ENCODE measurements around the gene S100A11. TPM values are rescaled to one million over a fixed set of nuclear protein-coding genes. Genes with fewer than 3 reads are reported as not detected.
A peak's percentile ranks its signal among the peaks of the same experiment; 100 is the strongest.

S100A11 gene
- total and polyA plus RNA-seq, 9 of the 15 experiments (the other 6 are each of a cell fraction or from before 2014, with no cell fraction given): 131 to 808 (median 235) TPM

- TF ChIP-seq TCF3 (CRISPR knock-in tag; IDR thresholded peaks at IDR 0.05) (no peak; the same call in 1 of the 2 replicates), CHD2 (IDR thresholded peaks at IDR 0.05; ENCODE audit: low read depth, low read length) (no peak), ZNF146 (CRISPR knock-in tag; IDR thresholded peaks at IDR 0.05; ENCODE audit: unreplicated experiment) (no peak), CBX3 (IDR thresholded peaks at IDR 0.05; ENCODE audit: borderline replicate concordance in 1 of 2, low read length in 2 of 2) (no peak), NFE2 (IDR thresholded peaks at IDR 0.05; ENCODE audit: low read depth) (no peak), SRSF7 (optimal IDR thresholded peaks at IDR 0.05; ENCODE audit: low read depth, low read length) (no peak), SNAPC5 (CRISPR knock-in tag; IDR thresholded peaks at IDR 0.05) (no peak), DPF2 (IDR thresholded peaks at IDR 0.05) (peak; percentile 83), IRF9 (tag; IDR thresholded peaks at IDR 0.05) (no peak; the same call in 1 of the 2 replicates), ZNF511 (CRISPR knock-in tag; IDR thresholded peaks at IDR 0.05) (no peak), NFIC (IDR thresholded peaks at IDR 0.05) (0 out of 2 replicates have a peak, but pooled peaks have one; percentile 4), SAP30 (IDR thresholded peaks at IDR 0.05; ENCODE audit: borderline replicate concordance, insufficient read depth, low read depth, low read length, poor library complexity, severe bottlenecking) (peak; percentile 52), NR0B1 (IDR thresholded peaks at IDR 0.05; ENCODE audit: partially characterized antibody) (no peak), EZH2 (IDR thresholded peaks at IDR 0.05; ENCODE audit: borderline replicate concordance, low read depth, low read length) (no peak), RHOXF2B (CRISPR knock-in tag; conservative IDR thresholded peaks at IDR 0.05) (no peak), ZNF217 (CRISPR knock-in tag; IDR thresholded peaks at IDR 0.05) (no peak), MTF1 (CRISPR knock-in tag; IDR thresholded peaks at IDR 0.05; ENCODE audit: borderline replicate concordance) (no peak), HDGF (IDR thresholded peaks at IDR 0.05) (no peak), POLR2A (conservative IDR thresholded peaks at IDR 0.05) (peak; percentile 67), MXD1 (CRISPR knock-in tag; IDR thresholded peaks at IDR 0.05; ENCODE audit: borderline replicate concordance, poor library complexity, severe bottlenecking) (no peak), SIN3B (IDR thresholded peaks at IDR 0.05; ENCODE audit: low read depth) (no peak), SMARCA4 (IDR thresholded peaks at IDR 0.05) (peak; percentile 69; the same call in 1 of the 2 replicates), MCM2 (IDR thresholded peaks at IDR 0.05; ENCODE audit: low read depth) (no peak), TAF9B (IDR thresholded peaks at IDR 0.05; ENCODE audit: partially characterized antibody) (peak; percentile 69), SLC30A9 (CRISPR knock-in tag; IDR thresholded peaks at IDR 0.05) (no peak), MBD2 (IDR thresholded peaks at IDR 0.05; ENCODE audit: borderline replicate concordance, low read depth) (no peak), THRAP3 (IDR thresholded peaks at IDR 0.05; ENCODE audit: borderline replicate concordance) (no peak), ZNF778 (CRISPR knock-in tag; IDR thresholded peaks at IDR 0.05) (no peak)
Measured at GRCh38 chr1:152034654-152035538, 1.9 kb downstream of the S100A11 start (continued).
